Cardiac muscle cell (in vitro differentiated cells and primary cell): ENCODE measurements around the gene ACOT9. TPM values are rescaled to one million over a fixed set of nuclear protein-coding genes. Genes with fewer than 3 reads are reported as not detected.
A peak's percentile ranks its signal among the peaks of the same experiment; 100 is the strongest.
"Not testable (repeated sequence)": the region's sequence is repeated elsewhere in the genome, so short reads cannot be mapped to it uniquely, and the experiment has no call there.

Source experiments
- DNase-seq, 2 donors: peaks; one replicate each; pipeline versions ENCODE4 v3.0.0 to v3.0.0-alpha.2; 2010 to 2017; ENCODE audit warnings: low read depth in 1 of 2, low spot score in 1 of 2
- H3K27ac ChIP-seq: fragments of 200-600 bp; sonication (generic); 2 replicates; pipeline ENCODE4 v1.5.1; 2016
- H3K27me3 ChIP-seq: fragments of 200-600 bp; sonication (generic); 2 replicates; pipeline ENCODE4 v1.6.0; 2016; ENCODE audit warnings: control low read depth
- H3K36me3 ChIP-seq: fragments of 200-600 bp; sonication (generic); 2 replicates; pipeline ENCODE4 v1.5.1; 2016; ENCODE audit warnings: control low read depth
- H3K4me1 ChIP-seq: fragments of 200-600 bp; sonication (generic); 2 replicates; pipeline ENCODE4 v1.8.1; 2017; ENCODE audit warnings: low read depth, mild to moderate bottlenecking, mixed run types
- H3K4me3 ChIP-seq: fragments of 200-600 bp; sonication (generic); 2 replicates; pipeline ENCODE4 v1.5.1; 2016; ENCODE audit warnings: mild to moderate bottlenecking
- H3K9me3 ChIP-seq: fragments of 200-600 bp; sonication (generic); 2 replicates; pipeline ENCODE4 v1.5.1; 2017; ENCODE audit warnings: low read depth, mild to moderate bottlenecking, control low read depth
- polyA plus RNA-seq: library from polyadenylated mRNA; unstranded; fragments of >200 nt; fragmentation: Nextera tagmentation; extraction: Ambion mirVana; gene quantifications from 2 replicates; pipeline ENCODE4 v1.2.1, GENCODE V29; 2016
- total RNA-seq: library from RNA; depleted of rRNA; stranded (reverse); fragments of >200 nt; gene quantifications from 2 replicates; pipeline ENCODE4 v1.2.3, GENCODE V29; 2016
- TF ChIP-seq, protein P1 (sequence below): IDR thresholded peaks from 2 replicates; pipeline ENCODE4 v1.5.1; 2012; ENCODE audit warnings: low read depth, mild to moderate bottlenecking, low read length

Gene ACOT9
- total and polyA plus RNA-seq, 2 experiments from 2014 or later, result 22.2 to 31.1 TPM

DNA sequence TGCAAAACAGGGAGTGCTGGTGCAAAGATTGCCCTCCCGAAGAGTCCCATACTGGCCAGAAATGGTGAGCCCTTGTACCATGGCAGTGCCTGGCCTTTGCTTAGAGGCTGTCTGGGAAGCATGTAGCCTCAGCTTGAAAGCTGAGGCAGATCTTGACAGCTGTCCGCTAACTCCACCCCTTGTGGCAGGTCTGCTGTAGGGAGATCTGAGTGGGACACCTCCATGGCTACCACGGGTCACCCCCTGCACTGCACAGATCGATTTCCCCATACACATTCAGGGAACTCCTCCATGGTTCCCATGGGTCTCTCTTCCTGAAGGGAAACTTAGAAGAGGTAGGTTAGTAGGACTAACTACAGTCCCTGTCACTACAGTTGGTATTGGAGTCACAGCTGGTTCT, 6.1 kb upstream of the ACOT9 start:
- TF ChIP-seq, protein P1, sequence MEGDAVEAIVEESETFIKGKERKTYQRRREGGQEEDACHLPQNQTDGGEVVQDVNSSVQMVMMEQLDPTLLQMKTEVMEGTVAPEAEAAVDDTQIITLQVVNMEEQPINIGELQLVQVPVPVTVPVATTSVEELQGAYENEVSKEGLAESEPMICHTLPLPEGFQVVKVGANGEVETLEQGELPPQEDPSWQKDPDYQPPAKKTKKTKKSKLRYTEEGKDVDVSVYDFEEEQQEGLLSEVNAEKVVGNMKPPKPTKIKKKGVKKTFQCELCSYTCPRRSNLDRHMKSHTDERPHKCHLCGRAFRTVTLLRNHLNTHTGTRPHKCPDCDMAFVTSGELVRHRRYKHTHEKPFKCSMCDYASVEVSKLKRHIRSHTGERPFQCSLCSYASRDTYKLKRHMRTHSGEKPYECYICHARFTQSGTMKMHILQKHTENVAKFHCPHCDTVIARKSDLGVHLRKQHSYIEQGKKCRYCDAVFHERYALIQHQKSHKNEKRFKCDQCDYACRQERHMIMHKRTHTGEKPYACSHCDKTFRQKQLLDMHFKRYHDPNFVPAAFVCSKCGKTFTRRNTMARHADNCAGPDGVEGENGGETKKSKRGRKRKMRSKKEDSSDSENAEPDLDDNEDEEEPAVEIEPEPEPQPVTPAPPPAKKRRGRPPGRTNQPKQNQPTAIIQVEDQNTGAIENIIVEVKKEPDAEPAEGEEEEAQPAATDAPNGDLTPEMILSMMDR, result no peak
- Histone ChIP-seq H3K4me3 (no peak overlapping the region), H3K27ac (no peak overlapping the region), H3K9me3 (no peaks in the 10 kb centered on the region), H3K4me1 (no peaks in the 10 kb centered on the region), H3K36me3 (no peaks in the 10 kb centered on the region), H3K27me3 (no peaks in the 10 kb centered on the region)
- no peak for DNase-seq

DNA sequence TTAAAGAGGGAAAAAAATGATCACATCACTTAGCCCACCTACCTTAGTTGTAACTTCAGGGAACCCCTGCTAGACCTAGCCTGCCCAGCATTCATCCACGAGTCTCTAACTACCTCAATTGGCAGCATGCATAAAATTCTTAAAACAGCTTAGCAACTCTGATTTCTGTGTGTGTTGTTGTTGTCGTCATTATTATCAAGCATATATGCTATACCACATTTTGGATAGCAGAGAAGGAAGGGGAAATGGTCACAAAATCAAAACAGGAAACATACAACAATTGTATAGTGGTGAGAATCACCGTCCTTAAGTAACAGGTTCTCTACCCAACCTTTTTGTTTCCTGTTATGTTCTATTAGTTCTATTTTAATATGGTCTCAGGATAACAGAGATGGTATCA, 2.7 kb upstream of the ACOT9 start:
- H3K36me3 ChIP-seq, result no peaks in the 10 kb centered on the region
- H3K4me1 ChIP-seq, result no peaks in the 10 kb centered on the region
- H3K4me3 ChIP-seq, result no peak overlapping the region
- no peak for DNase-seq
- TF ChIP-seq, protein P1, result no peak
- no peaks in the 10 kb centered on the region for H3K9me3 ChIP-seq
- H3K27me3 ChIP-seq, result no peaks in the 10 kb centered on the region
- H3K27ac ChIP-seq, result no peak overlapping the region

DNA sequence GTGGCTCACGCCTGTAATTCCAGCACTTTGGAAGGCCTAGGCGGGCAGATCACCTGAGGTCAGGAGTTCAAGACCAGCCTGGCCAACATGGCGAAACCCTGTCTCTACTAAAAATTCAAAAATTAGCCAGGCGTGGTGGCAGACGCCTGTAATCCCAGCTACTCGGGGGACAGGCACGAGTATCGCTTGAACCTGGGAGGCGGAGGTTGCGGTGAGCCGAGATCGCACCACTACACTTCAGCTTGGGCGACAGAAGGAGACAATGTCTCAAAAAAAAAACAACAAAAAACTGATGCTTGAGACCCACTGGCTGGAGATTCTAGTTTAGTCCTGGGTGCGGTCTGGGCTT, 521 bp upstream of the ACOT9 start:
- peak overlapping the region; percentile 42 for H3K4me3 ChIP-seq
- DNase-seq, H3K9me3 ChIP-seq, H3K4me1 ChIP-seq, H3K27me3 ChIP-seq, H3K36me3 ChIP-seq: not testable (repeated sequence)
- H3K27ac ChIP-seq, result peak overlapping the region; percentile 49

DNA sequence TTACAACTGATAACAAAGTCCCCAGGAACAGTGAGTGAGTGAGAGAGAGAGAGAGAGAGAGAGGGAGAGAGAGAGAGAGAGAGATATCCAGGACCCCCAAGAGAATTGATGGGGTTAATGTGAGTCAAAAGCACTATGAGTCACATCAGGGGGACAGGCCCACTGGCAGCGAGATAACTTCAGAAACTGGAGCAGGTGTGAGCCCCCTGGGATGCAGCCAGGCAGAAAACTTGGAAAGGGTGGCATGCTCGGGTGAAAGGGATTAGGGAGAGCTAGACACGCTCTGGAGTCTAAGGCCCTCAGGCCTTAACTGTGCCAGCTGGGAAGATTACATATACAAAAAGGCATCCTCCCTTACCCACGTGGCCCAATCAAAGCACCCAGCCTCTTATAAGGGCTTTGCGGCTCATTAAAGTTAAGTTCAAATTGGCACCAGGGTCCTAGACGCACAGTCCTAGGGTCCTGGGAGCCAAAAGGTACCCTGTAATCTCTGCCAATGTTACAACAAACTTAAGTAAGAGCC, 841 bp downstream of the ACOT9 start:
- no peaks in the 10 kb centered on the region for H3K36me3 ChIP-seq
- no peaks in the 10 kb centered on the region for H3K4me1 ChIP-seq
- peak; percentile 35 to 65 for DNase-seq
- H3K27me3 ChIP-seq, result no peaks in the 10 kb centered on the region
- H3K27ac ChIP-seq, result peak overlapping the region; percentile 37
- TF ChIP-seq, protein P1, result no peak
- no peaks in the 10 kb centered on the region for H3K9me3 ChIP-seq
- H3K4me3 ChIP-seq, result peak overlapping the region; percentile 42

DNA sequence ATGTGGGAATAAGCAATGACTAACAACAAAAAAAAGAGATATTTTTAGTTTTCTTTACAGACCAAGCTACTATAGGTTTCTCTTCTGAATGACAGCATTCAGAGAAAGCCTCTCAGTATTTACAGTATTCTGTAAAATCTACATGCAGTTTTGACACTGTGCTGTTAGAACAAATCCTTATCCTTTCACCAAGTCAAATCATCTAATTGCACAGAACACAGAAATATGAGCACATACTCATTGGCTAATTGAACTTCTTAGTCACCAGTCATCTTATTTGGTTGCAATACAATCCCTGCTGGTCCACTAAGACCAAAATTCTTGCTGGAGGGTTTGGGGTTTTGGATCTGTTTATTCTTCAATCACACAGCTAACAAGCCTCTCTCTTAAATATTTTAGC, 5.7 kb downstream of the ACOT9 start:
- no peak overlapping the region for H3K4me3 ChIP-seq
- no peaks in the 10 kb centered on the region for H3K9me3 ChIP-seq
- no peaks in the 10 kb centered on the region for H3K36me3 ChIP-seq
- TF ChIP-seq, protein P1, result no peak
- H3K4me1 ChIP-seq, result no peaks in the 10 kb centered on the region
- H3K27ac ChIP-seq, result no peak overlapping the region
- H3K27me3 ChIP-seq, result no peaks in the 10 kb centered on the region
- DNase-seq, result peak in 1 of 2 donors; percentile 13

DNA sequence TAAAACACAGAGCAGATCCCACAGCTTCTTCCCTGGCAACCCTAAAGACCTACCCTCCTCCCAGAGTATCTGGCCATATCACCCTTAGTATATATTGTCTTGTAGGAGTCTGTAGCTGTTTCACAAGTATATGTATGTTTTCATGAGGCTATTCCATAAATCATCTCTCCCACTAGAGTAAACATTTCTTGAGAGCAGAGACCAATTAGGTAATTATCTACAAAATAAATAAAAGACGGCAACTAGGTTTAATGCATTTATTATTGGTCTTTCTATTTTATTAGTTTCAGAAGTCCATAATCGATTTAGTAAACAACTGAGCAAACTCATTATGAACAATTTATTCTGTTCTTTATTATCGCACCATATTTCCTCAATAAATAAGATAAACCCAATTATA, 7.0 kb downstream of the ACOT9 start:
- no peak for DNase-seq
- Histone ChIP-seq H3K27me3 (no peaks in the 10 kb centered on the region), H3K36me3 (no peaks in the 10 kb centered on the region), H3K4me1 (no peaks in the 10 kb centered on the region), H3K9me3 (no peaks in the 10 kb centered on the region), H3K27ac (no peak overlapping the region), H3K4me3 (no peak overlapping the region)
- TF ChIP-seq, protein P1, result no peak
